ENCODE data around the gene ETAA1. TPM values are rescaled to one million over a fixed set of nuclear protein-coding genes. Genes with fewer than 3 reads are reported as not detected.

Gene ETAA1
- total RNA-seq, 8 experiments from 2014 or later: 9.8 to 22.7 (median 13.6) TPM

DNA sequence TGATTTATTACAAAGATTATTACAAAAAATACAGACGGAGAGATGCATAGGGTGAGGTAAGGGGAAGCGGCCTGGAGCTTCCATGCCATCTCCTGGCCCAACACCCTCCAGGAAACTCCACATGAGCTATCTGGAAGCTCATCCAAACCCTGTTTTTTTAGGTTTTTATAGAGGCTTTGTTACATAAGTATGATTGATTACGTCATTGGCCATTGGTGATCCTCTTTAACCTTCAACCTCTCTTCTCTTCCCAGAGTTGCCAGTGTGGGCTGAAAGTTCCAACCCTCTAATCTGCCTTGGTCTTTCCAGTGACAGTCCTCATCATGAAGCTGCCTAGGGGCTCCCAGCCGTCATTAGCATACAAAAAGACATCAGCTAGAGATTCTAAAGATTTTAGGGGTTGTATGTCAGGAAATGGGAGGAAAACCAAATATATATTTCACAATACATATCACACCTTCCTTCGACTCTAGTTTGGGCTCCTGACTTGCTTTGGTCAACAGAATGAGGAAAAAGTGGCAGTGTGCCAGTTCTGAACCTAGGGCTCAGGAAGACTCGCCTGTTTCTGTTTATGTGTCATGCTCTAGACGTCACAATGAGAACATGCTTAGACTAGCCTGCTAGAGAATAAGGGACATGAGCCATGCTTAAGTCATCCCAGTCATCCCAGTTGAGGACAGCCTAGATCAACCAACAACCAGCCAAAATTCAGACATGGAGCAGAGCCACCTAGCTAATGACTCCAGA is 54.1 kb downstream of the ETAA1 start:
- Histone ChIP-seq H3K4me3 (no peak overlapping the region), H3K4me1 (replicated peaks in 1 of 2) (peaks cover 6 to 8% of the 10 kb centered on the region in 2 donors), H3K27ac (no peak overlapping the region)
- peak in 3 of 8 experiments; percentile 43 to 78 (median 53) for ATAC-seq (replicated peaks in 6 of 8)
- in situ Hi-C loops (cut with MboI; ENCODE audit: low pct_unique_long_range_greater_than_20kb in 2 of 9, low sequenced_read_pairs in 9 of 9, unreplicated experiment in 9 of 9): loop anchor here in 1 of 9 experiments (25.0 kb wide), 1 partner anchor 214 kb away; no protein-coding TSS in a partner anchor
- 16 to 100% (median 63%) methylated on average over 1 to 7 of the region's 7 CpGs for WGBS, 10 experiments

DNA sequence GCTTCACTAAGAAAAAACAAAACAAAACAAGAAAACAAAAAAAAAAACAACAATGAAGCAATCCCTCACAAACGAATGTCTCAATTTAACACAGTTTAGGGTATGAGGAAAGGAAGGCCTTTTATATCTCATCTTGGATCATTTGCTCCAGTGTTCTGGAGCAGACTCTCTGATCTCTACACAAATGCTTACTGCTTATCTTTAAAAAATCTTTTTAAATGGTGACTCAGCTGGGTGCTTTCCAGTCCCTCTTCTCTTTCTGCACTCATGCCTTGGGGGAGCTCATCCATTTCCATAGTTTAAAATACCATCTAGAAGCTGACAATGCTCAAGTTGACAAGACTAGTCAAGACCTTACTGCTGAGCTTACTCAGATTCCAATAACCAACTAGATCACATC is 56.2 kb downstream of the ETAA1 start:
- peaks cover 6 to 26% of the 10 kb centered on the region in 2 donors for H3K4me1 ChIP-seq (replicated peaks in 1 of 2)
- in situ Hi-C loops (cut with MboI; ENCODE audit: low pct_unique_long_range_greater_than_20kb in 2 of 9, low sequenced_read_pairs in 9 of 9, unreplicated experiment in 9 of 9): loop anchor here in 1 of 9 experiments (25.0 kb wide), 1 partner anchor 216 kb away; no protein-coding TSS in a partner anchor
- H3K27ac ChIP-seq: no peak overlapping the region
- H3K4me3 ChIP-seq: no peak overlapping the region
- ATAC-seq (replicated peaks in 6 of 8): peak in 1 of 8 experiments; percentile 49
- 40 to 100% (median 80%) methylated on average over 1 of the region's 1 CpG; no CpG with 5 or more reads in 3 of the 10 experiments for WGBS, 10 experiments

DNA sequence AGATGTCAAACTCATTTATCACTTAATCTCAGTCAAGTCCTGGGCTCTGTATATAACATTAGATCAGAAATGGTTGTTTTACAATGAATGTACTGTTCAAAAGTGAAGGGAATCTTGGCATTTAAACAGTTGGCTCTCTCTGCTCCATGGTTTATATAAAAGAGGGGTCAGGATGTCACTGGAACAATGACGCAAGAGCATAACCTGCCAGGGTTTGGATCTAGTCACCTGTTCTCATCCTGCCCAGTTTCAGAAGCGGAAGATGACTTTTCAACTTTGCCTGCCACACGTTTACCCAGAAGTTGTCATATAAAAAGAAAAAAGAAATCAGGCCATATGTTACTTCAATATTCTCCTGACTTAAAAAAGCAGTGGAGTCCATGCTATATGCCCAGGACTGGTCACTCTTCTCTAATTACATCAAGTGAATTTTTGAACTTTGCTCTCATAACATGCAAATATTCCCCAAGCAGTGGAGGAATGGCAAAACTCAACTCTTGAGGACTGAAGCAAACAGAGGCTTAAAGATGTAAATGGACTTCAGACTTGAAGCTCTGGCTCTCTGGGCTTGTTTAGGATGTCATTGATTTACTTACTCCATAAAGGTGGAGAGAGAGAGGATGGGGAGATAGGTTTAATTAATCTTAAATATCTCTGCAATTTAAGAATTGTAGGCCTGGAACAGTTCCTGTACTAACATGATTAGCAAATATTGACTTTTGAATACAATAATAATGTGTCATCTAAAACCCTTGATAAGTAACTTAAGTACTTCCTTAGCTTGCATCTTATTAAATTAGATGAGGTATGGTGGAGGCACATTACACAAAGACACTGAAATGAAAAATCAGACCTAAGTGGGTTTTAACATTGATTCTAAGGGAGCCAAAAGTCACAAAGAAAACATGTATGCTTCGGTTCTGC is 58.3 kb downstream of the ETAA1 start:
- Histone ChIP-seq H3K4me1 (replicated peaks in 1 of 2) (peaks cover 6 to 30% of the 10 kb centered on the region in 2 donors), H3K27ac (no peak overlapping the region), H3K4me3 (no peak overlapping the region)
- 73 to 100% (median 90%) methylated on average over 1 to 4 of the region's 4 CpGs for WGBS, 10 experiments
- in situ Hi-C loops (cut with MboI; ENCODE audit: low pct_unique_long_range_greater_than_20kb in 2 of 9, low sequenced_read_pairs in 9 of 9, unreplicated experiment in 9 of 9): loop anchor here in 1 of 9 experiments (25.0 kb wide), 1 partner anchor 218 kb away; no protein-coding TSS in a partner anchor
- ATAC-seq (replicated peaks in 6 of 8): no peak

DNA sequence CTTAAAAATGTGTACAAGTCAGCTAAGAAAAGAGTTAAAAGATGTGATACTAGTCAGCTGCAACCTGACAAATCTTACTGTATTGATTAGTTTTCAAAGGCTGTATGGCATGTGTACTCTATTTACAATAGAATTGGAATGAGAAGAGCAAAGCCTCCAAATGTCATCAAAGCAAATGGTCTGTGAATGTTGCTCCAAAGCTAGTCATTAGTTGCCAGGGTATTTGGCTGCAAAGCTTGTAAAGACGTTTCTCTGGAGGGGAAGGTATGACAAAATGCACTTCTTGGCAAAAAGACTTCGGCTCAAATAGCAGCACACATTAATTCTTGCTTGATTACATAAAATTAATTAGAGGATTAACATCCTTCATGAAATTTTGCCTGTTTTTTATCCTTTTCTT is 59.3 kb downstream of the ETAA1 start:
- in situ Hi-C loops (cut with MboI; ENCODE audit: low pct_unique_long_range_greater_than_20kb in 2 of 9, low sequenced_read_pairs in 9 of 9, unreplicated experiment in 9 of 9): loop anchor here in 1 of 9 experiments (25.0 kb wide), 1 partner anchor 219 kb away; no protein-coding TSS in a partner anchor
- 0 to 51% (median 26%) methylated on average over 1 to 2 of the region's 2 CpGs; no CpG with 5 or more reads in 1 of the 10 experiments for WGBS, 10 experiments
- ATAC-seq (replicated peaks in 6 of 8): peak in 2 of 8 experiments; percentile 36 to 73
- Histone ChIP-seq H3K4me1 (replicated peaks in 1 of 2) (peaks cover 6 to 30% of the 10 kb centered on the region in 2 donors), H3K4me3 (no peak overlapping the region), H3K27ac (no peak overlapping the region)

DNA sequence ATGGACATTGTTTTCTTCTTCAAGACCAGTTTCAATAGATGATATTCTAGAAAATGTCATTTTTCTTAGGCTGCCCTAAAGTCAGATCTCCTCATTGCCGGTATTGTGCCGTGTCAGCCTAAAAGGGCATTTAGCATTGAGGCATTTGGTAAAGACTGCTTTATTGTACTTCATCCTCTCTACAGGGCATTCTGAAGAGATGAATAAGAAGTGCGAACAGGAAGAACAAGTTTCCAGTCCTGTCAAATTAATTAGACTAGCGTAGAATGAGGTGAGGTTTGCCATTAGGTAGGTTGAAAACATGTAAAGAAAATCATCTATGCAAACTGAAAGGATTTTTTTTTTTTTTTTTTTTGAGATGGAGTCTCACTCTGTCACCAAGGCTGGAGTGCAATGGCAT is 60.6 kb downstream of the ETAA1 start:
- in situ Hi-C loops (cut with MboI; ENCODE audit: low pct_unique_long_range_greater_than_20kb in 2 of 9, low sequenced_read_pairs in 9 of 9, unreplicated experiment in 9 of 9): loop anchor here in 1 of 9 experiments (25.0 kb wide), 1 partner anchor 220 kb away; no protein-coding TSS in a partner anchor
- H3K27ac ChIP-seq: no peak overlapping the region
- H3K4me3 ChIP-seq: no peak overlapping the region
- H3K4me1 ChIP-seq (replicated peaks in 1 of 2): peaks cover 8 to 30% of the 10 kb centered on the region in 2 donors
- ATAC-seq (replicated peaks in 6 of 8): no peak
- 50 to 100% (median 76%) methylated on average over 2 to 4 of the region's 4 CpGs; no CpG with 5 or more reads in 1 of the 10 experiments for WGBS, 10 experiments

DNA sequence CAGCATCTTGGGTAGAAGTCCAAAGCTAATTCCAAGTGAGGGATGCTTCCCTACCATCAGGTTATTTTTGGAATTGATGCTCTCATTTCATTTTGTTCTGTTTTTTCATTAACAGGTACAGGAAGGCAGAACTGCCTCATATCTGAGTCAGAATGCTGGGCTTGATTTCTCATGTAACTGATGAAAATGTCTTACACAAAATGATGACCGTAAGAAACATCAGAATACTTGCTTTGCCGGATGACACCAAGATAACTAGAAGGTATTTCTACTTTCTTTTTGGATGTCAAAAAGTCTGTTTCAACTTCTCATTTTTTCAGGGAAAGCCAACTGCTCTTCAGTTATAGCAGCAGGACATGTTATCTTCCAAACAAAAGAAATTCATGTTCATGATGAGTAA is 62.6 kb downstream of the ETAA1 start:
- Histone ChIP-seq H3K27ac (no peak overlapping the region), H3K4me3 (no peak overlapping the region), H3K4me1 (replicated peaks in 1 of 2) (peaks cover 26 to 45% of the 10 kb centered on the region in 2 donors)
- 67 to 100% (median 100%) methylated on average over 1 to 2 of the region's 2 CpGs; no CpG with 5 or more reads in 2 of the 10 experiments for WGBS, 10 experiments
- peak in 1 of 8 experiments; percentile 6 for ATAC-seq (replicated peaks in 6 of 8)
- in situ Hi-C loops (cut with MboI; ENCODE audit: low pct_unique_long_range_greater_than_20kb in 2 of 9, low sequenced_read_pairs in 9 of 9, unreplicated experiment in 9 of 9): loop anchor here in 1 of 9 experiments (25.0 kb wide), 1 partner anchor 222 kb away; no protein-coding TSS in a partner anchor
